Measurements from ENCODE around the gene VPS36. TPM values are rescaled to one million over a fixed set of nuclear protein-coding genes. Genes with fewer than 3 reads are reported as not detected.

VPS36 gene
- total RNA-seq, 1 experiment from 2014 or later: 19.2 TPM

GRCh38 chr13:52383366-52383765 is 67.1 kb downstream of the VPS36 start:
- Mint-ChIP-seq H3K9me3 (no peaks in the 10 kb centered on the region), H3K27ac (no peak overlapping the region), H3K4me3 (no peak overlapping the region), H3K4me1 (no peaks in the 10 kb centered on the region), H3K36me3 (no peaks in the 10 kb centered on the region), H3K27me3 (ENCODE audit: low read depth) (no peaks in the 10 kb centered on the region)
- CTCF ChIA-PET: no interaction called here
- POLR2A ChIA-PET: no interaction called here
- TF ChIP-seq ZBTB21 (CRISPR knock-in tag; IDR thresholded peaks at IDR 0.05; ENCODE audit: borderline replicate concordance): no peak
- no peak for TF ChIP-seq ZNF396 (CRISPR knock-in tag; IDR thresholded peaks at IDR 0.05; ENCODE audit: borderline replicate concordance)
- TF ChIP-seq NR1H2 (CRISPR knock-in tag; IDR thresholded peaks at IDR 0.05): no peak
- no peak for TF ChIP-seq TEAD1 (CRISPR knock-in tag; IDR thresholded peaks at IDR 0.05)
- no peak for TF ChIP-seq CBFB (CRISPR knock-in tag; IDR thresholded peaks at IDR 0.05; ENCODE audit: low read depth)
- no peak for TF ChIP-seq SOX15 (CRISPR knock-in tag; IDR thresholded peaks at IDR 0.05)
- TF ChIP-seq NR2C2 (CRISPR knock-in tag; IDR thresholded peaks at IDR 0.05): no peak
- no peak for TF ChIP-seq JAZF1 (CRISPR knock-in tag; IDR thresholded peaks at IDR 0.05)
- no peak for TF ChIP-seq E2F1 (CRISPR knock-in tag; IDR thresholded peaks at IDR 0.05)
- TF ChIP-seq TP53 (CRISPR knock-in tag; IDR thresholded peaks at IDR 0.05): no peak
- TF ChIP-seq STAT6 (CRISPR knock-in tag; conservative IDR thresholded peaks at IDR 0.05; ENCODE audit: low read depth): no peak
- TF ChIP-seq, protein P1, sequence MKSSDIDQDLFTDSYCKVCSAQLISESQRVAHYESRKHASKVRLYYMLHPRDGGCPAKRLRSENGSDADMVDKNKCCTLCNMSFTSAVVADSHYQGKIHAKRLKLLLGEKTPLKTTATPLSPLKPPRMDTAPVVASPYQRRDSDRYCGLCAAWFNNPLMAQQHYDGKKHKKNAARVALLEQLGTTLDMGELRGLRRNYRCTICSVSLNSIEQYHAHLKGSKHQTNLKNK (CRISPR knock-in tag; IDR thresholded peaks at IDR 0.05): no peak
- TF ChIP-seq NFATC4 (CRISPR knock-in tag; IDR thresholded peaks at IDR 0.05): no peak
- TF ChIP-seq, protein P2, sequence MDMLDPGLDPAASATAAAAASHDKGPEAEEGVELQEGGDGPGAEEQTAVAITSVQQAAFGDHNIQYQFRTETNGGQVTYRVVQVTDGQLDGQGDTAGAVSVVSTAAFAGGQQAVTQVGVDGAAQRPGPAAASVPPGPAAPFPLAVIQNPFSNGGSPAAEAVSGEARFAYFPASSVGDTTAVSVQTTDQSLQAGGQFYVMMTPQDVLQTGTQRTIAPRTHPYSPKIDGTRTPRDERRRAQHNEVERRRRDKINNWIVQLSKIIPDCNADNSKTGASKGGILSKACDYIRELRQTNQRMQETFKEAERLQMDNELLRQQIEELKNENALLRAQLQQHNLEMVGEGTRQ (CRISPR knock-in tag; IDR thresholded peaks at IDR 0.05): no peak
- TF ChIP-seq, protein P3, sequence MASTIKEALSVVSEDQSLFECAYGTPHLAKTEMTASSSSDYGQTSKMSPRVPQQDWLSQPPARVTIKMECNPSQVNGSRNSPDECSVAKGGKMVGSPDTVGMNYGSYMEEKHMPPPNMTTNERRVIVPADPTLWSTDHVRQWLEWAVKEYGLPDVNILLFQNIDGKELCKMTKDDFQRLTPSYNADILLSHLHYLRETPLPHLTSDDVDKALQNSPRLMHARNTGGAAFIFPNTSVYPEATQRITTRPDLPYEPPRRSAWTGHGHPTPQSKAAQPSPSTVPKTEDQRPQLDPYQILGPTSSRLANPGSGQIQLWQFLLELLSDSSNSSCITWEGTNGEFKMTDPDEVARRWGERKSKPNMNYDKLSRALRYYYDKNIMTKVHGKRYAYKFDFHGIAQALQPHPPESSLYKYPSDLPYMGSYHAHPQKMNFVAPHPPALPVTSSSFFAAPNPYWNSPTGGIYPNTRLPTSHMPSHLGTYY (CRISPR knock-in tag; IDR thresholded peaks at IDR 0.05): no peak
- no peak for TF ChIP-seq NR3C1 (CRISPR knock-in tag; conservative IDR thresholded peaks at IDR 0.05; ENCODE audit: low read depth)
- TF ChIP-seq ESRRA (CRISPR knock-in tag; IDR thresholded peaks at IDR 0.05; ENCODE audit: borderline replicate concordance): no peak
- no peak for TF ChIP-seq FOXP1 (CRISPR knock-in tag; IDR thresholded peaks at IDR 0.05; ENCODE audit: borderline replicate concordance)
- TF ChIP-seq, protein P4, sequence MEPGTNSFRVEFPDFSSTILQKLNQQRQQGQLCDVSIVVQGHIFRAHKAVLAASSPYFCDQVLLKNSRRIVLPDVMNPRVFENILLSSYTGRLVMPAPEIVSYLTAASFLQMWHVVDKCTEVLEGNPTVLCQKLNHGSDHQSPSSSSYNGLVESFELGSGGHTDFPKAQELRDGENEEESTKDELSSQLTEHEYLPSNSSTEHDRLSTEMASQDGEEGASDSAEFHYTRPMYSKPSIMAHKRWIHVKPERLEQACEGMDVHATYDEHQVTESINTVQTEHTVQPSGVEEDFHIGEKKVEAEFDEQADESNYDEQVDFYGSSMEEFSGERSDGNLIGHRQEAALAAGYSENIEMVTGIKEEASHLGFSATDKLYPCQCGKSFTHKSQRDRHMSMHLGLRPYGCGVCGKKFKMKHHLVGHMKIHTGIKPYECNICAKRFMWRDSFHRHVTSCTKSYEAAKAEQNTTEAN (CRISPR knock-in tag; IDR thresholded peaks at IDR 0.05): no peak
- no peak for DNase-seq (ENCODE audit: low spot score)
- no peak for ATAC-seq

- ATAC-seq (no peak), DNase-seq (ENCODE audit: low spot score) (no peak)
- POLR2A ChIA-PET: no interaction called here
- CTCF ChIA-PET: interaction anchor here (1.3 kb wide), 1 partner anchor 73 kb away, joined by 3 read pairs; no protein-coding TSS in a partner anchor
- Mint-ChIP-seq H3K4me1 (no peaks in the 10 kb centered on the region), H3K27me3 (ENCODE audit: low read depth) (no peaks in the 10 kb centered on the region), H3K27ac (no peak overlapping the region), H3K36me3 (no peaks in the 10 kb centered on the region), H3K9me3 (no peaks in the 10 kb centered on the region), H3K4me3 (no peak overlapping the region)
- TF ChIP-seq CREM (CRISPR knock-in tag; IDR thresholded peaks at IDR 0.05) (no peak), MXD4 (CRISPR knock-in tag; IDR thresholded peaks at IDR 0.05; ENCODE audit: borderline replicate concordance) (no peak), ZNF512 (CRISPR knock-in tag; IDR thresholded peaks at IDR 0.05; ENCODE audit: borderline replicate concordance) (no peak)
Observed at GRCh38 chr13:52378312-52378711, 72.1 kb downstream of the VPS36 start.

All from WTC11 (cell line).